Measurements from ENCODE around the gene CEP85.

DNA sequence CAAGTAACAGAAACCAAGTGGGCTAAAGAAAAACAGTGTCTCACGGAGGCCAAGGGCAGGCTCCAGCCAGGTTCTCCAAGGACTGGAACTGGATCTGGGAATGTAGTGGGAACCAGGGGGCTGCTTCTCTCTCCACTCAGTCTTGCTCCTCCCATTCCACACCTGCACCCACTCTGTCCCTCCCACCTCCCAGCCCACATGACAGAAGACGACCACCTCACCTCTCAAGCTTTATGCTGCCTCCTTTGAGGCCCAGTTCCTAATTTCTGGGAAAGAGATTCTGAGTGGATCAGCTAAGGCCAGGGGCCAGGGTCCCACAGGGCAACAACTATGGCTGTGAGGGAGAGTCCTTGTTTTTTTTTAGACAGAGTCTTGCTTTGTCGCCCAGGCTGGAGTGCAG, 18.8 kb upstream of the CEP85 start:
- TF ChIP-seq POLR2AphosphoS5 (IDR thresholded peaks at IDR 0.05) = no peak
- TF ChIP-seq POLR2A (IDR thresholded peaks at IDR 0.05) = no peak
- TF ChIP-seq, protein P1, sequence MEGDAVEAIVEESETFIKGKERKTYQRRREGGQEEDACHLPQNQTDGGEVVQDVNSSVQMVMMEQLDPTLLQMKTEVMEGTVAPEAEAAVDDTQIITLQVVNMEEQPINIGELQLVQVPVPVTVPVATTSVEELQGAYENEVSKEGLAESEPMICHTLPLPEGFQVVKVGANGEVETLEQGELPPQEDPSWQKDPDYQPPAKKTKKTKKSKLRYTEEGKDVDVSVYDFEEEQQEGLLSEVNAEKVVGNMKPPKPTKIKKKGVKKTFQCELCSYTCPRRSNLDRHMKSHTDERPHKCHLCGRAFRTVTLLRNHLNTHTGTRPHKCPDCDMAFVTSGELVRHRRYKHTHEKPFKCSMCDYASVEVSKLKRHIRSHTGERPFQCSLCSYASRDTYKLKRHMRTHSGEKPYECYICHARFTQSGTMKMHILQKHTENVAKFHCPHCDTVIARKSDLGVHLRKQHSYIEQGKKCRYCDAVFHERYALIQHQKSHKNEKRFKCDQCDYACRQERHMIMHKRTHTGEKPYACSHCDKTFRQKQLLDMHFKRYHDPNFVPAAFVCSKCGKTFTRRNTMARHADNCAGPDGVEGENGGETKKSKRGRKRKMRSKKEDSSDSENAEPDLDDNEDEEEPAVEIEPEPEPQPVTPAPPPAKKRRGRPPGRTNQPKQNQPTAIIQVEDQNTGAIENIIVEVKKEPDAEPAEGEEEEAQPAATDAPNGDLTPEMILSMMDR (IDR thresholded peaks at IDR 0.05) = no peak

Data from gastroesophageal sphincter (tissue), 3 donors.